Measurements from ENCODE around the gene CXXC1.

CXXC1 gene

DNA sequence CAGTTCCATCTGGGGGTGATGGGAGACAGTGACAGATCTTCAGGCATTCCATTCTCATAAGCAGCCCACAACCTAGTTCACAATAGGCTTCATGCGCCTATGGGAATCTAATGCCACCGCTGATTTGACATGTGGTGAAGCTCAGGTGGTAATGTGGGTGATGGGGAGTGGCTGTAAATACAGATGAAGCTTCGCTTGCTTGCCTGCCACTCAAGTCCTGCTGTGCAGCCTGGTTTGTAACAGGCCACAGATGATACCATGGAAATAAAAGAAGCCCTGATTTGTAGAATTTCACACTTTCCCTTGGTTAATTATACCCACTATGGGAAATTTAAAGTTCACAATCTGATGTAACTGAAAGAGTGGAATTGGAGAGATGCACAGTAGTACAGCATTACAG lies 40.5 kb upstream of the CXXC1 start:
- Histone ChIP-seq H3K27me3 (ENCODE audit: insufficient read depth, low read depth) (no peaks in the 10 kb centered on the region), H3K4me2 (no peak overlapping the region), H3K79me2 (ENCODE audit: insufficient read depth, low read depth) (no peaks in the 10 kb centered on the region), H2AFZ (ENCODE audit: low read depth) (no peak overlapping the region), H3K27ac (no peak overlapping the region), H3K36me3 (ENCODE audit: insufficient read depth) (no peaks in the 10 kb centered on the region), H3K9ac (no peak overlapping the region), H3K4me1 (ENCODE audit: low read depth, poor library complexity, severe bottlenecking) (no peaks in the 10 kb centered on the region), H3K4me3 (IDR thresholded peaks at IDR 0.05; ENCODE audit: insufficient read depth, low read depth, low read length) (no peak overlapping the region), H4K20me1 (ENCODE audit: insufficient read depth) (no peaks in the 10 kb centered on the region)
- TF ChIP-seq, protein P1, sequence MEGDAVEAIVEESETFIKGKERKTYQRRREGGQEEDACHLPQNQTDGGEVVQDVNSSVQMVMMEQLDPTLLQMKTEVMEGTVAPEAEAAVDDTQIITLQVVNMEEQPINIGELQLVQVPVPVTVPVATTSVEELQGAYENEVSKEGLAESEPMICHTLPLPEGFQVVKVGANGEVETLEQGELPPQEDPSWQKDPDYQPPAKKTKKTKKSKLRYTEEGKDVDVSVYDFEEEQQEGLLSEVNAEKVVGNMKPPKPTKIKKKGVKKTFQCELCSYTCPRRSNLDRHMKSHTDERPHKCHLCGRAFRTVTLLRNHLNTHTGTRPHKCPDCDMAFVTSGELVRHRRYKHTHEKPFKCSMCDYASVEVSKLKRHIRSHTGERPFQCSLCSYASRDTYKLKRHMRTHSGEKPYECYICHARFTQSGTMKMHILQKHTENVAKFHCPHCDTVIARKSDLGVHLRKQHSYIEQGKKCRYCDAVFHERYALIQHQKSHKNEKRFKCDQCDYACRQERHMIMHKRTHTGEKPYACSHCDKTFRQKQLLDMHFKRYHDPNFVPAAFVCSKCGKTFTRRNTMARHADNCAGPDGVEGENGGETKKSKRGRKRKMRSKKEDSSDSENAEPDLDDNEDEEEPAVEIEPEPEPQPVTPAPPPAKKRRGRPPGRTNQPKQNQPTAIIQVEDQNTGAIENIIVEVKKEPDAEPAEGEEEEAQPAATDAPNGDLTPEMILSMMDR (conservative IDR thresholded peaks at IDR 0.05; ENCODE audit: low read depth, low read length), result no peak

DNA sequence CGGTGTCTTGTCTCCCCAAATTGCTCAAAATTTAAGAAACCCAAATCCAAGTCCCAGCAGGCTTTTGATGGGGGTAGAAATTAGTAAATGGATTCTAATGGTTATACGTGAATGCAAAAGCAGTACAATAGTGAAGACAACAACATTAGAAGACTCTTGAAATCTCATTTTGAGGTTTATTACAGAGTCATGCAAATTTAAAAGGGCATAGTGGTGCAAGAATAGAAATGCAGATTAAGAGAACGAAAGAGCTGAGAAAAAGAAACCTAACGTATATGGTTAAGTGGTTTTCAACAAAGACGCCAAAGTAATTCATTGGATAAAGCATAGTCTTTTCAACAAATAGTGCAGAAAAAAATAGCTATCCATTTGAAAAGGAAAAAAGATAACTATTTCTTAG lies 33.2 kb upstream of the CXXC1 start:
- Histone ChIP-seq H3K4me2 (peak overlapping the region; percentile 84), H3K27me3 (ENCODE audit: insufficient read depth, low read depth) (no peaks in the 10 kb centered on the region), H3K9ac (no peak overlapping the region), H3K36me3 (ENCODE audit: insufficient read depth) (no peaks in the 10 kb centered on the region), H2AFZ (ENCODE audit: low read depth) (peak overlapping the region; percentile 47), H3K79me2 (ENCODE audit: insufficient read depth, low read depth) (no peaks in the 10 kb centered on the region), H3K27ac (peak overlapping the region; percentile 21; the same call in 1 of the 2 replicates), H4K20me1 (ENCODE audit: insufficient read depth) (no peaks in the 10 kb centered on the region), H3K4me3 (IDR thresholded peaks at IDR 0.05; ENCODE audit: insufficient read depth, low read depth, low read length) (no peak overlapping the region), H3K4me1 (ENCODE audit: low read depth, poor library complexity, severe bottlenecking) (peaks cover 29% of the 10 kb centered on the region)
- TF ChIP-seq, protein P1 (conservative IDR thresholded peaks at IDR 0.05; ENCODE audit: low read depth, low read length), result no peak

DNA sequence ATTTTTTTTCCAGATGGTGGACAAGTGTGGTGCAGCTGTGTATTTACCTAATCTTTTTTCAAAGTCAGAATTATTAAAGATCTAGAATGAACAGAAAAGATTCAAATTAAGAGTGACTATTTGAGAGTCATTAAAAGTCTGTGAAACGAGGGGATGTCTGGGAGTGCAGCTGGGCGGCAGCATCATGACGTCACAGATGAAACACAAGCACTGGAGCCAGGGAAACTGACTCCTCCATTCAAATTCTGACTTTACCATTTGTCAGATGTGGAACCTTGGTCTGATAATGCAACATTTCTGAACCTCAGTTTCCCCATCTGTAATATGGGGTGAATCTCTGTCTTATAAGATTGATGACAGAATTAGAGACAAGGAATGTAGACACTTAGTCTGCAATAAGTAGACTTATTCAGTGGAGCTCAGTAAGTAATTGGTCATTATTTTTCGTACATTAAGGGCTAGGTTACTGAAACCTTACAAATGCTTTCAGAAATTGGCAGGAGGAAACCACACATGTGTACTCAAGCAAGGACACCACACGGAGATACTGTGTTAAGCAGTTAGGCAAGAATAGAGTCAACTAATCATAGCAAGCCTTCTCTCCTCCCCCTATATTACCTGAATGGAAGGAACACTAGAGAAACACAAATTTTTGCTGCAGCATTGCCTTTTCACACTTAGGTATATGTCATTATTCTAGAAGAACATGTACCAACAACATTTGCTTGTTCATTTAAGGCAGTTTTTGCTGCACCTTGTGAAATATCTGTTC lies 27.8 kb upstream of the CXXC1 start:
- Histone ChIP-seq H3K9ac (no peak overlapping the region), H4K20me1 (ENCODE audit: insufficient read depth) (no peaks in the 10 kb centered on the region), H3K4me1 (ENCODE audit: low read depth, poor library complexity, severe bottlenecking) (peaks cover 10% of the 10 kb centered on the region), H3K36me3 (ENCODE audit: insufficient read depth) (no peaks in the 10 kb centered on the region), H3K27me3 (ENCODE audit: insufficient read depth, low read depth) (no peaks in the 10 kb centered on the region), H3K27ac (no peak overlapping the region), H3K4me3 (IDR thresholded peaks at IDR 0.05; ENCODE audit: insufficient read depth, low read depth, low read length) (no peak overlapping the region), H2AFZ (ENCODE audit: low read depth) (no peak overlapping the region), H3K79me2 (ENCODE audit: insufficient read depth, low read depth) (no peaks in the 10 kb centered on the region), H3K4me2 (no peak overlapping the region)
- TF ChIP-seq, protein P1 (conservative IDR thresholded peaks at IDR 0.05; ENCODE audit: low read depth, low read length), result no peak

DNA sequence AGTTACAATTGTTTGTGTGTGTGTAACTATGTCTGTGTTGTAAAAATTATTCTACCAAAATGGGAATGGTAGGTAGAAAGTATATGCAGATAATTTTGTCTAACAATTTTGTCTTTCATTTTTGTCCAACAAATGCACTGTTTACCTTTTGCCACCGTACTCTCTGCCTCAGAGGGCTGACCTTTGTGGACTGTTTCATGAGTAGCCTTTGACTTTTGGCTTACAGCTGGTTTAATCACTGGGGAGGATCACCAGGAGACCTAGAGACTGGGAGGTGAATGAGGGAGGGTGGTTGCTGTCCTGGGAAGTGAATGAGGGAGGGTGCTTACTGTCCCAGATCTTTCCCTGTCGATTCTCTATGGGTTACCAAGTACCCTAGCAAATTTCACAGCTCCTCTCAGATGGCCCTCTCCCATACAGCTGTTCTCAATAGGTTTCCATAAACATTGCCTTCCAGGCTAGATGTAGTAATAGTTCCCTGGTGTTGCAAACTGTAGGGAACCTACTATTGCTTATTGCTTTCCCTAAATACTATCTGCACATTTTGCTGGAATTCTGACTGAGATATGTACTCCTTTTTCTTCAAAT lies 26.5 kb upstream of the CXXC1 start:
- Histone ChIP-seq H3K27ac (no peak overlapping the region), H2AFZ (ENCODE audit: low read depth) (no peak overlapping the region)
- TF ChIP-seq, protein P1 (conservative IDR thresholded peaks at IDR 0.05; ENCODE audit: low read depth, low read length), result no peak

More for the DNA sequence above, 26.5 kb upstream of the CXXC1 start:
- H3K4me1 ChIP-seq (ENCODE audit: low read depth, poor library complexity, severe bottlenecking), result peaks cover 2% of the 10 kb centered on the region
- H3K4me2 ChIP-seq, result no peak overlapping the region
- H4K20me1 ChIP-seq (ENCODE audit: insufficient read depth), result no peaks in the 10 kb centered on the region
- no peaks in the 10 kb centered on the region for H3K79me2 ChIP-seq (ENCODE audit: insufficient read depth, low read depth)
- no peaks in the 10 kb centered on the region for H3K36me3 ChIP-seq (ENCODE audit: insufficient read depth)
- H3K27me3 ChIP-seq (ENCODE audit: insufficient read depth, low read depth), result no peaks in the 10 kb centered on the region
- no peak overlapping the region for H3K4me3 ChIP-seq (IDR thresholded peaks at IDR 0.05; ENCODE audit: insufficient read depth, low read depth, low read length)
- H3K9ac ChIP-seq, result no peak overlapping the region

All from KMS-11 (cell line).